OCI-LY1 (cell line): ENCODE measurements around the gene CRACR2B.

Experiments
- EZH2 ChIP-seq: fragments of 200-600 bp; sonication (generic), shearing (Covaris generic); IDR thresholded peaks from 2 replicates; pipeline ENCODE4 v1.8.0; 2017; ENCODE audit warnings: borderline replicate concordance, mixed run types, mild to moderate bottlenecking, antibody characterized with exemption, low read length, moderate library complexity, mixed read lengths
- TF ChIP-seq, protein P1 (sequence below): fragments of 200-600 bp; sonication (generic), shearing (Covaris generic); IDR thresholded peaks from 2 replicates; pipeline ENCODE4 v1.5.1; 2017; ENCODE audit warnings: mild to moderate bottlenecking, antibody characterized with exemption, low read length, moderate library complexity, mixed read lengths

DNA sequence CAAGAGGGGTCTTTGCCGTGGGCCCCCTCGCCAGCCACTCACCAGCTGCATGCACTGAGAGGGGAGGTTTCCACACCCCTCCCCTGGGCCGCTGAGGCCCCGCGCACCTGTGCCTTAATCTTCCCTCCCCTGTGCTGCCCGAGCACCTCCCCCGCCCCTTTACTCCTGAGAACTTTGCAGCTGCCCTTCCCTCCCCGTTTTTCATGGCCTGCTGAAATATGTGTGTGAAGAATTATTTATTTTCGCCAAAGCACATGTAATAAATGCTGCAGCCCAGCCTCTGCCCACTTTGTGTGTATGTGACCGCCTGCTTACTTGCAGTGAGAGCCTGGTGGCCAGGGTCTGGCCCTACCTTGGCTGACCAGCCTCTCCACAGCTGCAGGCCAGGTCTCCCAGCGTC is 2.8 kb upstream of the CRACR2B start:
- TF ChIP-seq, protein P1, sequence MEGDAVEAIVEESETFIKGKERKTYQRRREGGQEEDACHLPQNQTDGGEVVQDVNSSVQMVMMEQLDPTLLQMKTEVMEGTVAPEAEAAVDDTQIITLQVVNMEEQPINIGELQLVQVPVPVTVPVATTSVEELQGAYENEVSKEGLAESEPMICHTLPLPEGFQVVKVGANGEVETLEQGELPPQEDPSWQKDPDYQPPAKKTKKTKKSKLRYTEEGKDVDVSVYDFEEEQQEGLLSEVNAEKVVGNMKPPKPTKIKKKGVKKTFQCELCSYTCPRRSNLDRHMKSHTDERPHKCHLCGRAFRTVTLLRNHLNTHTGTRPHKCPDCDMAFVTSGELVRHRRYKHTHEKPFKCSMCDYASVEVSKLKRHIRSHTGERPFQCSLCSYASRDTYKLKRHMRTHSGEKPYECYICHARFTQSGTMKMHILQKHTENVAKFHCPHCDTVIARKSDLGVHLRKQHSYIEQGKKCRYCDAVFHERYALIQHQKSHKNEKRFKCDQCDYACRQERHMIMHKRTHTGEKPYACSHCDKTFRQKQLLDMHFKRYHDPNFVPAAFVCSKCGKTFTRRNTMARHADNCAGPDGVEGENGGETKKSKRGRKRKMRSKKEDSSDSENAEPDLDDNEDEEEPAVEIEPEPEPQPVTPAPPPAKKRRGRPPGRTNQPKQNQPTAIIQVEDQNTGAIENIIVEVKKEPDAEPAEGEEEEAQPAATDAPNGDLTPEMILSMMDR, result no peak
- no peak for TF ChIP-seq EZH2
